Measurements from ENCODE around the gene CXADR.
"Not testable (repeated sequence)": the region's sequence is repeated elsewhere in the genome, so short reads cannot be mapped to it uniquely, and the experiment has no call there.

The CXADR gene

DNA sequence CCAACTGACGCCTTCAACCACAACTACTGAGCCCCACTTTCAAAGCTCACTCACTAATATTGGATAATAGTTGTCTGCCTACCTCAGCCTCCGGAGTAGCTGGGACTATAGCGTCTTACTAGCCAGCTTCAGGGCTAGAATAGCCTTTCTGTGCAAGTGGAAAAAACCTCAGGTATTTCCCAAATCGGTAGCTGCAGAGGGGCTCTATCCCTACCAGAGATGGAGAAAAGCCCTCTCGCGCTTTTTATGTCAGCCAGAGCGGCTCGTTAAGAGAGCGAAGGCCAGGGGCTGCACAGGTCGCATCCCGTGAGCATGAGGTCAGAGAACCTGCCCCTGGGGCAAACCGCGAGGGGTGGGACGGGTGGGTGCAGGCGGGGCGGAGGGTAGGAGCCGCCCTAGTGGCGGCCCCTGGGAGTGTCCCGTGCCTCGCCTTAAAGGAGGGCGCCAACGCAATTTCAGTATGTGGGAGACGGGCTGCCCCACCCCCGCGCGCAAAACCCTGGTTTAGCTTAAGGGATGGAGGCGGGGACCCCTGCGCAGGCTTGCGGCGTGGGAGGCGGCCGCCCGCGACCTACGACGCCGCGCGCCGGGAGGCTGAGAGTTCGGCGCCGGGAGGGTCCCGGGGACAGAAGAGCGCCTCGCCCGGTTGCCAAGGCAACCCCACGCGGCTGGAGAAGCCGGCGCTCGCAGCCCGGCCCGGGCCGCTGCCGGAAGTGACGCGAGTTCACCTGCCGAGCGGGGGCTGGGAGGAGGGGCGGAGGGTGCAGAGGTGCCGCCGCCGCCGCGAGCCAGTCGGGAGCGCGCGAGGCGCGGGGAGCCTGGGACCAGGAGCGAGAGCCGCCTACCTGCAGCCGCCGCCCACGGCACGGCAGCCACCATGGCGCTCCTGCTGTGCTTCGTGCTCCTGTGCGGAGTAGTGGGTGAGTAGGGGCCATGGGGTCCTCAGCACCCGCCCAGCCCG lies at the start of gene CXADR:
Gene CXADR (plus strand): TSS at position 791 of the 961 bp plus-strand sequence. CDS start 87 bp downstream, at position 878.
- DNase-seq, result peak; percentile 87 to 93

DNA sequence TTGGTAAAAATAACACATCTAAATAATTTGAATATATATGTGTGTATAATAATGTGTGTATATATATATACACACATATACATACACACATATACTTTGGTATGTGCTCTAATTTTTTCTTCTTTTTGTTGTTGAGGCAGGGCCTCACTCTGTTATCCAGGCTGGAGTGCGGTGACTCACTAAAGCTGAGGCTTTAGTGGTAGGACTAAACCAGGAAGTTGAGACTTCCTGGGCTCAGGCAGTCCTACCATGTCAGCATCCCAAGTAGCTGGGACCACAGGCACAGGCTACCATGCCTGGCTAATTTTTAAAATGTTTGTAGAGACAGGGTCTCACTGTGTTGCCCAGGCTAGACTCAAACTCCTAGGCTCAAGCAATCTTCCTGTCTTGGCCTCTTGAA lies 46.7 kb upstream of the CXADR start:
- DNase-seq, result no peak

DNA sequence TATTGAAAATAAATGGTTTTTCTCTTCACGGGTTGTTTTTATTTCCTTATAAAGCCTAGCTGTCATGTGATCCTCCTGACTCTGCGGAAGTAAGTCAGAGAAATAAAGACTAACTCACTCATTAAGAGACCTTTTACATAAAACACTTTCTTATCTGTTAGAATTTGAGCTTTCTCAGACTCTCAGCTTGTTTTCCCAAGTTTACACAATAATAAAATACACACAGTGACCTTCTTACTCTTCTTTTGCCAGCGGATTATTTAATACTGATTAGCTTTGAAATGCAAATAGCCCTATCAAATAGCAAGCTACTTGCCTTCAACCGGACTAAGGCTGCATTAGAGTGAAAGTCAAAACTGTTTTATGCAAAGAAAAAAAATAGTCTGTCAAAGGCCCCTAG lies 45.5 kb upstream of the CXADR start:
- DNase-seq, result no peak

DNA sequence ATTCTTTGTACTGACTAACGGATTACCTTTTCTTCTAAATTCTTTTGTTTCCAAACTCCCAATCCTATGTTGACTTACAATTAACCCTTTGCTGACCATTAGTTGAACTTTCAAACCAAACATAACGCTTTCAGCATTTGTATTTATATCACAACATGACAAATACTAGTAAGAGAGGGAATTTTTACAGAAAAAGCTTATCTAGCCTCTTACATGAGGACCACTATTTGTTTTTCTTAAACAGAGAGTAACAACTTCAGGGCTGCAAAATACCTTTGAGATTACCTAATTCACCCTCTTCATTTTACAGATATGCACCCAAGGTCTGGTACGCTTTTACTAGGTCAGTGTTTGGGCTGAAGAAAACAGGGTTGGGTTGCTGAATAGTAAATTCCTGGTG lies 45.0 kb upstream of the CXADR start:
- DNase-seq, result no peak

DNA sequence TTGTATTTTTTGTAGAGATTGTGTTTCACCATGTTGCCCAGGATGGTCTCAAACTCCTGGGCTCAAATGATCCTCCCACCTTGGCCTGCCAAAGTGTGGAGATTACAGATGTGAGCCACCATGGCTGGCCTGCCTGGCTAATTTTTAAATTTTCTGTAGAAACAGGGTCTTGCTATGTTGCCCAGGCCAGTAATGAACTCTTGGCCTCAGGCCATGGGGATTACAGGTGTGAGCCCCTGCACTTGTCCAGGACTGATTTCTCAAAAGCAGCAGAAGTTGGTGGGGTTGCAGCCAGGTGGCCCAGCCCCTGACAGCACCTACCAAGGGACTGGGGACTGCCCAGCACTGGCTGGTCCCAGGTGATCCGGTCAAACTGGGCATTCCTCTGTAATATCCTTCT lies 44.1 kb upstream of the CXADR start:
- DNase-seq, result no peak

DNA sequence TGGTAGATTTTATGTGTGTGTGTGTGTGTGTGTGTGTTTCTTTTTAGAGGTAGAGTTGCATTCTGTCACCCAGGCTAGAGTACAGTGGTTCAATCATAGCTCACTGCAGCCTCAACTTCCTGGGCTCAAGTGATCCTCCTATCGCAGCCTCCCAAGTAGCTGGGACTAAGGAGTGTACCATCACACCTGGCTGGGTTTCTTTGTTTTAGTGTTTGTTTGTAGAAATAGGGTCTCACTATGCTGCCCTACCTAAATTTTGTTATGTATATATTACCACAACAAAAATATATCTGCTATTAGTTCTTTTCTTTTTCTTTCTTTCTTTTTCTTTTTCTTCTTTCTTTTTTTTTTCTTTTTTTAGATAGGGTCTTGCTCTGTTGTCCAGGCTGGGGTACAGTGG lies 43.1 kb upstream of the CXADR start:
- DNase-seq, result no peak

DNA sequence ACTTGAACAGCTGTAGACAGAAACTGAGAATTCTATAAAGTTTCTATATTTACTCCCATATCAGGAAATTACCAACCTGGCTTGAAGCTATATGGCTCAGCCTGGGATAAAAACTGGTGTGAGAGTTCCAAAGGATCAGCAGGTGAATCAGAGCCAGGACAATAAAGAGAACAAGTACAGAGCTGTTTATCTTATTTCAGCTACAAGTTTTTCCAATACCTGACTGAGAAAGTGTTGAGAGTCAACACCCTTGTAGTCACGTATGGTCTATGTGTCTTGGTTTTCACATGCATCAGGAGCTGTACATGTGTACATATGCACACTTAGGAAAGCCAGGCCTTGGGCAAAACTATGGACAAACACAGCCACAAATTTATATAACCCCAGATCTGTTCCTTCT lies 40.7 kb upstream of the CXADR start:
- no peak for DNase-seq

DNA sequence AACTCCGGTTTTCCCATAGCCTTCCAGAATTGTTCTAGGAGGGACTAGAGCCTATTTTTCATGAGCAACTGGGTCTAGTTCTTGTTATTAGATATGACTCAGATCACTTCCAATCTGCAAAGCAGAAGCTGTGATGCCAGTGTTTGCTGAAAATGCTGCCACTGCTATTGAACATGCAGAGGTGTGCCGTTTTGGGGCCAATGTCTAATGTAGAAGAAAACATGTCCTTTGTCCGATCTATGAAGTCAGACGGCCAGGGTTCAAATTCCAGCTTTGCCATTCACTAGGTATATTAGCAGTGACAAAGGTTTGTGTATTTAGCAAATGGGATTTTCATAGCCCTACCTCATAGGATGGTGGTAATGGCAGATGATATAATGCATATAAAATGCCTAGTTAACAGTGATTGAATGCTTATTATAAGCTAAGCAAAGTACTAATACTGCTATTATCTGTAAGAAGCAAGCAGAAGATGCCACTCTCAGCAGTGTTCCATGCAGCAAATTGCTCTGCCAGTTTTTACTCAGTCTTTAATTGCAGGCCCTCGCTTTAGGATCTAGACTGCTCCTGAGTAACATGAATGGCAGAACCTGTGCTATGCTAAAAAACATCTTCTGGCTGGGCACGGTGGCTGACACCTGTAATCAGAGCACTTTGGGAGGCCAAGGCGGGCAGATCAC lies 40.1 kb upstream of the CXADR start:
- DNase-seq, result no peak

DNA sequence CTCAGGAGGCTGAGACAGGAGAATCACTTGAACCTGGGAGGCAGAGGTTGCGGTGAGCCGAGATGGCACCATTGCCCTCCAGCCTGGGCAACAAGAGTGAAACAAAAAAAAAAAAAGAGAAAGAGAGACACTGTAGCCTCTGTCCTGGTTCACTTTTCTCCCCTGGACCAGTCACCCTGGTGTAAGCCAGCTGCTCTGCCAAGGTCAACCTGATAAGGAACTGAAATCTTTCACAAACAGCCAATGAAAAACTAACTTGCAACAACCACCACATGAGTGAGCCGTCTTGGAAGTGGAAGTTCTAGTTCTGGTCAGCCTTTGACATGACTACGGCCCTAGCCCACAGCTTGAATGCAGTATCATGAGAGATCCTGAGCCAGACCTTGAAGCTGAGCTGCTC lies 36.8 kb upstream of the CXADR start:
- DNase-seq, result no peak

DNA sequence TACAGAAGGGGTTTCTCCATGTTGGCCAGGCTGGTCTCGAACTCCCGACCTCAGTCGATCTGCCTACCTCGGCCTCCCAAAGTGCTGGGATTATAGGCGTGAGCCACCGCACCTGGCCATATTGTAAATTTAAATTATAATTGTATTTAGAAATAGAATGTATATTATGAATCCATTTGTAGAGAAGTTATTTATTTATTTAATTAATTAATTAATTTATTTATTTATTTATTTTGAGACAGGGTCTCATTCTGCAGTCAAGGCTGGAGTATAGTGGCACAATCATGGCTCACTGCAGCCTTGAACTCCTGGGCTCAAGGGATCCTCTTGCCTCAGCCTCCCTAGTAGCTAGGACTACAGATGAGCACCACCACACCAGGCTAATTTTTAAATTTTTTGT lies 34.7 kb upstream of the CXADR start:
- not testable (repeated sequence) for DNase-seq

DNA sequence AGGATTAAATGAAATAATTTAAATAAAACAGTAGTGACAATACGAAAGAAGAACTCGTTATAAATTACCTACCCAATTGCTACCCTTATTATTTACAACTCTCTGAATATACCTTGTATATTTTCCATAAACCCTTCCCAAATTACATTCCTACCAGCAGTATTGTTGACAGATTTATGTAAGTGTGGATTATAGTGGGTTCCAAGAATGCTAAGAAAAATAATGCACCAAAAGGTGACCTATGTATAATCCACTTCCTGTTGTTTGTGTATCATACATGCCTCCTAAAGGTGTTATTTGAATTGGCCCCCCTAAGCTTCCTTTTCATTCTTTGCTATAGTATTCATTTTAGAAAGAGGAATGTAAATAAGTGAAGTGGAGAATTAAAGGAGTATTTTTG lies 33.2 kb upstream of the CXADR start:
- DNase-seq, result no peak

DNA sequence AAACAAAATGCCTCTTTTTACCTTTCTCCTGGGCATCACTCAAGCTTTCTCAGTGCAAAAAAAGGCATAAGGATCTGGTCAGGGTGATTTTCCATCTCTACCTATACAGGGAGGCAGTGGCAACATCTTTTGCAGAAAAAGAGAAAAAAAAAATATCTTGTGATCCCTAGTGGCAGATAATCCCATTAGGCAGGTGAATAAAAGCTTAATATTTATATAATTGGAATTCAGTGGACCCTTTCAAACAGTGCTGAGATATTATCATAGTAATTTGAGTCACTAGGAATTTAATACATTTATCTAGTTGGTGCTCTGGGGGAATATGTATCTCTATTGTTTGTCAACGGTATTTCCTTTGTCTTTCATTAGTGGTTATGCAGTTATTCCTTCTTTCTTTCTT lies 29.9 kb upstream of the CXADR start:
- no peak for DNase-seq

DNA sequence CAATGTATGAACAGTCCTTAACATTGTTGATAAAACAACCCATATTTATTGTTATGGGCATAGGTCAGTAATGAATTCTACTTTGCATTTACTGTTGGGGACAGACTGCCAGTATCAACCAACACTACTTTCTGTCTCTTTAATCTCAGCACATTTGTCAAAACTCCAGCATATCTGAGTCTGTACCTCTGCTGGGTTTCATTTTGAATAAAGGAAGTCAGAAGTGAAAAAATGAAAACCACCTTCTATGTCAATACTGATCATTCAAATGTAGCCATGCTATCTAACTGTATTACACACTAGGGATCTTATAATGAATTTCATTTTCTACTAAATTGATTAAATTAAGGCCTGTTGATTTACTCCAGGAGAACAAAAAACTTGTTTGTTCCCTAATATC lies 24.2 kb upstream of the CXADR start:
- no peak for DNase-seq

DNA sequence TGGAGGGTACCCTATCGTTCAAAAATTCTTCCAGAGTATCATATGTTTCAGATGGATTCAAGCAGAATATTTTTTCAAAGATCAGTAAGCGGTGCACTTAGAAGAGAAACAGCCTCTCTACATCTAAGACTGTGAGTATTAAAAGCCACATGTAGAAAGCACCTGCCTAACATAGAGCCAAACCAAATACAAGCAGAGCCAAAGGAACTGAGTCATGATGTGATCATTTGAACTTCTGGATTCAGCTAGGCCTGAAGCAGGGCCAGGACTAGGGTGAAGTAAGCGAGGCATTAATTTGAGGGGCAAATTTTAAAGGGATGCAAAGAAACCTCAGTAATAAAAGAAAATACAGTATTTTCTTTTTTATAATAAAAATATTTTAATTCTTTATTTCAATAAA lies 23.3 kb upstream of the CXADR start:
- DNase-seq, result not testable (repeated sequence)

DNA sequence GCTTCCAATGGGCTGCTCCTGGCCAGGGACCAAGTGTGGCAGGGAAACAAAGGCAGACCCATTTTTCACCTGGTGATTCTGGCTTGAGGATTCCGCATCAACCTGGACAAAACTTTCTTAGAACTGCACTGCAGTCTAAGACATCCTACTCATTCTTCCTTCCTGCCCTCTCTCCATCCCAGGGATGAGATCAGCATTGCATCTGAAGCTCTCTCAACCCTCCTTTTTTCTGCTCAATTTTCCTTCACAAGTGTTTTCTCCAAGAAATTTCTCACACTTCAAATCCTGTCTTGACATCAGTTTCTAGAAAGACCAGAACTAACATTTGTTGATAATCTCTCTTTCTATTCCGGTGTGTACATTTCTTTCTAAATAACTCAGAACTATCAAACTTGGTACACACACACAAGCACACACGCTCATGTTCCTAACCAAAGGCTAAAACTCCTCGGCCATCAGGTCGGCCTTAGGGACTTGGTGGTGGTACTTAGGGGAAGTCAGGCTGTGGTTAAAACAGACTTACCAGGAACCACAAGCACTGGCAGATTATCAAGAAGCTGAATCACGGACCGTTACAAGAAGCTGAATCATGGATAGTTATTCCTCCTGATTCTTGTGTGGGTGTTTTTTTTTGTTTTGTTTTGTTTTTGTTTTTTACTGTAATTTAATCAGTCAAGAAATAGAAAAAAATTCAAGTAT lies 21.0 kb upstream of the CXADR start:
- no peak for DNase-seq

DNA sequence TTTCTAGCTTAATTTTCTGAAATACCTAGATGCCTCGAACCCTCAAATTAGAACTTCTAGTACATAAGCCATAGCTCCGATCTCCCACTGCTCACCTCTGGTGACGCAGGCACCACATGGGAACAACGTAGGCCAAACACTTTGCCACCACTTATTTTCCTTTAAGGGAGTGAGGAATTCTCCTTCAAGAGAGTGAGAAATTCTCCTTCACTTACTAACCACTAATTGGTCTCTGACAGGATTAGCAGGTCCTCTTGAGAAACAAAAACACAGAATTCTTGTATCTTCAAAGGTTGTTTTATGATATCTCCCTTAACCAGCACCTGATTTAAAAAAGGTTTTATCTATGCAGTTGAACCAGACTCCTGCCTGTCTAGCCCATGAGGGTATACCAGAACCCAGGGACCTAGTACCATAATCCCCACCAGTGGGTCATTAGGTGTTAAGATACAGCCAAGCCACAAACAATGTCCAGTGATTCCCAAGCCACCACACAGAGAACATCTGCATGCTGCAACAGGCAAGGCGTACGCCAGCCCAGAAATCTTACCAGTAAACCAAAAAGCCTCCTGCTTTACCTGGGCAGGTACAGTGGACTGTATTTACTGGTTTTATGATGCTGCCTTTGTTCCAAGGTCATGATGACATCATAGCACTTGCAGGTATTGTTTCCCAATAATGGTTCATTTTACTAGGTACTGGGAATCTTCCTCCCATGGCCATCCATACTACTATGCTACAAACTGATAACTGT lies 20.3 kb upstream of the CXADR start:
- DNase-seq, result no peak

DNA sequence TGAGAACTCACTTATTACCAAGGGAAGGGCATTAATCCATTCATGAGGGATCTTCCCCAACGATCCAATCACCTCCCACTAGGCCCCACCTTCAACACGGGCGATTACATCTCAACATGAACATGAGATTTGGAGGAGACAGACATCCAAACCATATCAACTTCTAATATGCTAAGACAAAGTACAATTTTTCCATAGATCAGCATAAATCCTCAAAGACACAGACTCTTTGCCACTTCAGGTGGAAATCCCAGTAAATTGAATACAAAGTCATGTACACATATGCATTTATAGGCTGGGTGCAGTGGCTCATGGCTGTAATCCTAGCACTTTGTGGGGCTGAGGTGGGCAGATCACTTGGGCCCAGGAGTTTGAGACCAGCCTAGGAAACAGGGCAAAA lies 18.8 kb upstream of the CXADR start:
- no peak for DNase-seq

DNA sequence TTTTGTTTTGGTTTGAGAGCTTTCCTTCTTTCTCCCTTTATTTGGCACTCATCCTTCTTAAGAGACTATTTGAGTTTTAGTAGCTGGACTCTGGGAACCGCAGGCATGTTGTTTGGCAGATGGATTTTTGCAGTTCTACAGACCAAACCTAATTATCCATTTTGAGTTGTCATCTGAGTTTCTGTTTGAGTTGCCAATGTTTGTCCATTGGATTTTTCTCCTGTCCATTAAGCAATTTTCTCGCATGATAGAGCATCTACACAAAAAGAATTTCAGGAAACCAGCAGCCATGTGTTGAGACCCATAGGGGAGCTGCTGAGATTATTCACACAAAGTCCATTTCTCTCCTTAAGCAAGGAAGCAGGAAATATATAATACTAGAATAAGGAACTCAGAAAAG lies 17.2 kb upstream of the CXADR start:
- no peak for DNase-seq

DNA sequence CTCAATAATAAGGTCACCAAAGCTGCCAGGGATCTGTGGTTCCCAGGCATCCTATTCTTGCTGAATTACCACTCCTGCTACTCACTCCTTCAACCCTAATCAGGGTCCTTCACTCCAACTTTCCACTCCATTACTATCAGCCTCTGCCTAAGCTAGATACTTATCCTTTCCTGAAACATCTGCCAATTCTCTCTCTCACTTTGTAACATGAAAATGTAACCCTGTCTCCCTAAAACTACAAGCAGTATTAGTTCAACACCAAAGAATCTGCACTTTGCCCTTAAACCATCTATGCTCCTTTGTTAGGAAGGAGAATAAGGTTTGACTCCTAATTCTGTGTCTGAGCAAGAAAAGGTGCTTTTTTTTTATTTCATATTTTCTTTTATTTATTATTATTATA lies 15.5 kb upstream of the CXADR start:
- no peak for DNase-seq

DNA sequence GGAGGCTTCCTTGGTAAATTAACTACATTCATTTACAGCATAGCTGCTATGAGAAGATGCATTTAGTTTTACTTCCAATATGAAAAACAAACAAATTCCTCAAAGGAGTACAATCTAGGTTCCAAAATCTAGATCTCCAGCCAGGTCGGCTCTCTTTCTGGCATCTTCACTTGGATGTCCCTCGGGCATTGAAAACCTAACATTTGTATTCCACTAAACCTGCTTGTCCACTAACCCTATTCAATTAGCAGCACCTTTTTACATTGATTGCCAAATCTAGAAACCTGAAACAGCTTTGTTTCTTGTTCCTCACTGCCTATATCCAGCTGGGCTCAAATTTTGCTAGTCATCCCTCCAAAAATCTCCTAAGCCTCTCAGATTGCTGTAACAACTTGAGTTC lies 14.3 kb upstream of the CXADR start:
- DNase-seq, result no peak

DNA sequence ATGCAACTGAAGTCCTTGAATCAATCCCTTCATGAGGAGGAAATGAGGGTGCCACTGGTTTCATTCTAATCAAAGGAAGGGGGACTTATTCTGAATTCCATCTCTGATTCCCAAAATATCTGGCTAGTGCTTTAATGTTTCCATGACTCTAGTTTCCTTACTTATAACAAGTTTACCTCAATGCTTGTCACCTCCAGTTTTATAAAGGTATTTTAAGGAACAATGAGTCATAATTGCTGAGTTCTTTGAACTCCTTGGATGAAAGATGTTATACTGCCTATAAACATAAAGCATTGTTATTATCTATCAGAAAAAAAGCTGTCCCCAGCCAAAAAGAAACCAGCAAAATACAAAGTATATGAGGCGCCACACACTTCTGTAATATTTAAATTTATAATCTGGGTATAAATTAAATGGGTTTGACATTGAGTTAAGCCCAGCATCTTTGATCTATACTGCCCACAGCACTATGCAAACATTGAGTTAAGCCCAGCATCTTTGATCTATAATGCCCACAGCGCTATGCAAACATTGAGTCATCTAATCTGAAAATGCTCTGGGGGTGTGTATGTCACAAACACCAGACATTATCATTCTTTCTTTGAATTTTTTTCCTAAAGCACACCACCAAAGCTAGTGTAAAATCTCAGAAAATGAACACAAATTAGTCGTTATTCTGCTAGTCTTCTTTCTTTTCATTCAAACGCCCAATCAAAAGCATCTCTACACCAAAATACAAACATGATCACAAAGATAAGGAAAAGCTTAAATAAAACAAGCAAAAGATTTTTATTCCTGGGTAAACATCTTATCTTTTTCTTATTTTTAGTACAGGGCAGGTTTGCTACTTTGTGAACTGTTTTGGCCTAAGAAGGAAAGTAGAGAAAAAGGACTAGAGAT lies 11.5 kb upstream of the CXADR start:
- peak in 1 of 2 experiments; percentile 26 for DNase-seq

DNA sequence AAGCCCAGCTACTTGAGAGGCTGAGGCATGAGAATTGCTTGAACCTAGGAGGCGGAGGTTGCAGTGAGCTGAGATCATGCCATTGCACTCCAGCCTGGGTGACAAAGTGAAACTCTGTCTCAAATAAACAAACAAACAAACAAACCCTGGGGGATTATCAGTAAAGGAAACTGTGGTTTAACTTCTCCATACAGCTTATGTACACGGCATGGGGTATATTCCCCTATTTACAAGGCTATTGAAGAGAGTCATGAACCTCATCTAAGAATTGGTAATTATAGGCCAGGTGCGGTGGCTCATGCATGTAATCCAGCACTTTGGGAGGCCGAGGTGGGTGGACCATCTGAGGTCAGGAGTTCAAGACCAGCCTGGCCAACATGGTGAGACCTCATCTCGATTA lies 9.9 kb upstream of the CXADR start:
- not testable (repeated sequence) for DNase-seq

Measured in NCI-H1930 (cell line).